Stimulated activated CD4-positive, alpha-beta T cell treated with anti-CD3 and anti-CD28 coated beads, TNF-alpha, amount 100 ng/mL, for 48 hours (primary cell): ENCODE data around the gene SMPD1.

Source experiments
- DNase-seq, 3 donors: peaks; one replicate each; pipeline ENCODE4 v3.0.0-alpha.2; 2020; ENCODE audit warnings: low read depth in 3 of 3

SMPD1 gene

GRCh38 chr11:6414874-6415328 lies 24.6 kb downstream of the SMPD1 start:
- DNase-seq = no peak

- DNase-seq = no peak
Observed at GRCh38 chr11:6415797-6416196, 25.5 kb downstream of the SMPD1 start.

- no peak for DNase-seq
Observed at GRCh38 chr11:6417907-6418556, 27.8 kb downstream of the SMPD1 start.

- DNase-seq = no peak
Observed at GRCh38 chr11:6418557-6419008, 28.3 kb downstream of the SMPD1 start.

GRCh38 chr11:6419009-6419631 lies 28.8 kb downstream of the SMPD1 start, which contains the start of gene APBB1:
Gene APBB1, minus strand, starts transcription at chr11:6419094. Its CDS starts 7,747 bp downstream, at chr11:6411347.
- peak; percentile 31 to 75 (median 32) for DNase-seq

- DNase-seq = no peak
Observed at GRCh38 chr11:6420677-6421076, 30.4 kb downstream of the SMPD1 start.

GRCh38 chr11:6427516-6427915 lies 37.2 kb downstream of the SMPD1 start:
- no peak for DNase-seq

- no peak for DNase-seq
Observed at GRCh38 chr11:6431861-6432260, 41.6 kb downstream of the SMPD1 start.

GRCh38 chr11:6433998-6434660 lies 43.9 kb downstream of the SMPD1 start:
- no peak for DNase-seq

- no peak for DNase-seq
Observed at GRCh38 chr11:6437423-6437822, 47.1 kb downstream of the SMPD1 start.

GRCh38 chr11:6437993-6438392 lies 47.7 kb downstream of the SMPD1 start:
- no peak for DNase-seq

GRCh38 chr11:6438979-6439571 lies 48.8 kb downstream of the SMPD1 start:
- DNase-seq = peak in 1 of 3 donors; percentile 8

GRCh38 chr11:6440906-6441358 lies 50.7 kb downstream of the SMPD1 start, which contains the start of gene HPX:
Gene HPX, minus strand, starts transcription at chr11:6440987. Its CDS starts 24 bp downstream, at chr11:6440963.
- no peak for DNase-seq

- no peak for DNase-seq
Observed at GRCh38 chr11:6442441-6442840, 52.2 kb downstream of the SMPD1 start.

GRCh38 chr11:6443269-6444003 lies 53.2 kb downstream of the SMPD1 start:
- peak; percentile 15 to 41 (median 40) for DNase-seq
